ENCODE measurements around the gene RIMS4.
A peak's percentile ranks its signal among the peaks of the same experiment; 100 is the strongest.

Gene RIMS4

DNA sequence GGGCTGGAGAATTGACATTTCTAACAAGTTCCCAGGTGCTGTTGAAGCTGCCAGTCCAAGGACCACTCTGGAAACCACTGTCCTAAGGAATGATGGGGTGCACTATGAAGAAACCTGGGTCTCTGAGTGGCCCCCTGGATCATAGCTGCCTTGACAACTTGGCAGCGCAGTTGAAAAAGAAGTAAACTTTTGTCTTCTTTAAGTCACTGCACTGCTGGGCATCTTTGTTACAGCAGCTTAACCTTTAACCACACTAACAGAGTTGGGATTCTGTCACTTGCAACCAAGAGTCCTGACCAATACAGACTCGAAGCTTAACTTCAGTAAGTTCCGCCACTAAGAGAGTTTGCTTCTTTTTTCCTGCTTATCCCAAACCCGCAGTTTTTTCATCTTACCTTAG is 73.2 kb downstream of the RIMS4 start:
- DNase-seq: no peak

GRCh38 chr20:44736170-44737021 is 74.0 kb downstream of the RIMS4 start:
- DNase-seq: peak; percentile 29

DNA sequence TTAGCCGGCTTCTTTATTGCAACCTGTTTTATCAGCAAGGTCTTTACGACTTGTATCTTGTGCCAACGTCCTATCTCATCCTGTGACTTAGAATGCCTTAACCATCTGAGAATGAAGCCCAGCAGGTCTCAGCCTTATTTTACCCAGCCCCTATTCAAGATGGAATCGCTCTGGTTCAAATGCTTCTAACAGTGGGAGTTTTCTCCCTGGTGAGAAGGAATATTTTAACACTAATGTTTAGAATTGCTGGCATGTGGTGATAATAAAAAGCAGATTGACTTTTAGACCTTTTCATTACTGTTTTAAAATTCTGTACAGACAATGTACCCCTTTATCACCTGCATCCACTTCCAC is 74.6 kb downstream of the RIMS4 start:
- DNase-seq: no peak

- no peak for DNase-seq
Observed at GRCh38 chr20:44734938-44735337, 75.4 kb downstream of the RIMS4 start.

DNA sequence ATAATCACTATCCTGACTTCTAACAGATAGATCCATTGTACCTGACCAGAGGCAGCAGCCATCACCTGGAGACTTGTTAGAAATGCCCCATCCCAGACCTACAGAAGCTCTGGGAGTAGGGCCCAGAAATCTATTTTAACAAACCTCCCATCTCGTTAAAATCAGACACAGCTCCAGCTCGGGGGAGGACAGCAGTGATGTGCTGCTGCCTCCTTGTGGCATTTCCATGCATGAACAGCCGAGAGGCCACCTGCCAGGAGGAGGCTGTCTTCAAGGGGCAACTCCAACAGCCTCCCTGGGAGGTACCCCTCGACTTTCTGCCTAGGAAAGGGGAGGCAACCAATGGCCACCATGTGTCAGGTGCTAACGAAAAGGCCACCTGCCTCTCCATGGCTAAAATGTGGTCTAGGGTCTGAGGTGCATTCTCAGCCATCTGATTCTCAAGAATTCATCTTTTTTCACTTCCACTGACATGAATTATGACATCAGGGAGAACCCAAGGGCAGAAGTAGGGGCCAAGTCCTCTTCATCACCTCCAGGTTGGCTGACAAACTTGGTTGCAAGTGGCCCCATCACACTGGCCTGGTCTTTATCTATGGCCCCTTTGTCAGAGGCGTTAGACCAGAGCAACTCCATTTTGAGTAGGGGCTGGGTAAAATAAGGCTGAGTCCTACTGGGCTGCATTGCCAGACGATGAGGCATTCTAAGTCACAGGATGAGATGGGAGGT is 76.8 kb downstream of the RIMS4 start:
- DNase-seq: peak; percentile 50

- no peak for DNase-seq
Observed at GRCh38 chr20:44732327-44732726, 78.0 kb downstream of the RIMS4 start.

- no peak for DNase-seq
Observed at GRCh38 chr20:44731657-44732056, 78.7 kb downstream of the RIMS4 start.

DNA sequence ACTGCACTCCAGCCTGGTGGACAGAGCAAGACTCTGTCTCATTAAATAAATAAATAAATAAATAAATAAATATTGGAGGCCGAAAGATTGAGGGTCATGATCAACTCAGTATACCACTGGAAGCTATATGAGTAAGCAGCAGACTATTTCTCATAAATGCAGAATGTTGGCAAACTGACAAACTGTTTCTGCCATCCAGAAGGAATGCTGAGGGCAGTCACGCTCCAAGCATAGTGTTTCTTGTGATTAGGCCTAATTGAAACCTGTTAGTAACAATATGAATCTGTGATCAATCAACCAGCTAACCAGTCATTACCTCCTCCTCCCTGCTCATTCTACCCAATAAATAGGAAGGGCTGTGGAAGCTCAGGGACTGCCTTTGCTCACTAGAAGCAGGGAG is 79.9 kb downstream of the RIMS4 start:
- DNase-seq: no peak

DNA sequence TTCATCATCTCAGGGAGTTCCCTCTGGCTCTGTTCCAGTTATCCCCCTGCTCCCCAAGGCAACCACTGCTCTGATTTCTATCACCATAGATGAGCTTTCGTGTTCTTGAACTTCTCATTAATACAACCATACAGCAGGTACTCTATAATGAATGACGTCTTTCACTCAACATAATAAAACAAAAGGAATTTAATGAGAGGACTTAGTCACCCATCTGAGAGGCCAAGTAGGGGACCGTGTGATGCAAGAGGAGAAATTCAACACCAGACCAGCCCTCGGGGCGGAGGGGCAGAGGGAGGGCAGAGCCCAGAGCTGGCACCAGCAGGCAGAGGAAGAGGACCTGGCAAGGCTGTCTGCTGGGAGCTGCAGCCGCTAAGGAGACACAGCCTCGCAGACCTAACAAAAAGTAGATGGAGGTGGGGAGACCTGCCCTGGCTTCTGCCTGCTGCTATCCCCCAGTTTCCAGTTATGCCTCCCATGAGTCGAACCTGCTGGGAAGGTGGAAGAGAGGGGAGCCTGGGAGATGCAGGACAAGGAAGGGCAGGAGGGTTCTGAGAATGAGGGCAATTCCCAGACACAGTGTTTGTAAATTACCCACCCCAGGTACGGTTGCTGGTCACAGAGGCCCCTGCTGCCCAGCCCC is 81.4 kb downstream of the RIMS4 start:
- peak; percentile 92 for DNase-seq

GRCh38 chr20:44727651-44728050 is 82.7 kb downstream of the RIMS4 start:
- DNase-seq: no peak

DNA sequence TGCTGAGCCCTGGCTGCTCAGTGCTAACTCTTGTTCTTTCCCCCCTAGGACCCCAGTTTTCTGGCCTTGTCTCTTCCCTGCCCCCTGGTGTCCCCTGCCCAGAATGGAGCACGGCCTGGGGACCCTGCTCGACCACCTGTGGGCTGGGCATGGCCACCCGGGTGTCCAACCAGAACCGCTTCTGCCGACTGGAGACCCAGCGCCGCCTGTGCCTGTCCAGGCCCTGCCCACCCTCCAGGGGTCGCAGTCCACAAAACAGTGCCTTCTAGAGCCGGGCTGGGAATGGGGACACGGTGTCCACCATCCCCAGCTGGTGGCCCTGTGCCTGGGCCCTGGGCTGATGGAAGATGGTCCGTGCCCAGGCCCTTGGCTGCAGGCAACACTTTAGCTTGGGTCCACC is 83.3 kb downstream of the RIMS4 start:
- DNase-seq: no peak

- DNase-seq: no peak
Observed at GRCh38 chr20:44725837-44726236, 84.5 kb downstream of the RIMS4 start.

DNA sequence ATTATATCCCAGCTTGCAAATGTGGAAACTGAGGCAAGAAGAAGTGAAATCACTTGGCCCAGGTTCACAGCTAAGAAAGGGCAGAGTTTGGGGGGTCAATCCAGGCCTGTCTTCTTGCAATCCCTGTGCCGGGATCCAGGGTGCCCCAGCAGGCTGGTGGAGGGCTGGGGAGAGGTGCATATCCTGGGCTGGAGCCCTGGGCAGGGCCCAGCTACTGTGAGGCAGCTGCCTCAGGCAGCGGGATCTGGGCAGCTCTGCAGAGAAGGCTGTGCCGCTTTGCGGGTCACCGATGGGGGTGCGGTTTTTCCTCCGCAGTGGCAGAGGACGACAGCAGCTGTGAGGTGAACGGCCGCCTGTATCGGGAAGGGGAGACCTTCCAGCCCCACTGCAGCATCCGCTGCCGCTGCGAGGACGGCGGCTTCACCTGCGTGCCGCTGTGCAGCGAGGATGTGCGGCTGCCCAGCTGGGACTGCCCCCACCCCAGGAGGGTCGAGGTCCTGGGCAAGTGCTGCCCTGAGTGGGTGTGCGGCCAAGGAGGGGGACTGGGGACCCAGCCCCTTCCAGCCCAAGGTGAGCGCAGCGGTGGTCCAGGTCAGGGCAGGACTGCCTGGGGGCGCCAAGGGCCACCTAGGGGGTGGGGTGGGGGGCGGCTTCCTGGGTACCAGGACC is 85.8 kb downstream of the RIMS4 start:
- DNase-seq: no peak

GRCh38 chr20:44723798-44724362 is 86.5 kb downstream of the RIMS4 start:
- no peak for DNase-seq

- DNase-seq: no peak
Observed at GRCh38 chr20:44723391-44723790, 87.0 kb downstream of the RIMS4 start.

DNA sequence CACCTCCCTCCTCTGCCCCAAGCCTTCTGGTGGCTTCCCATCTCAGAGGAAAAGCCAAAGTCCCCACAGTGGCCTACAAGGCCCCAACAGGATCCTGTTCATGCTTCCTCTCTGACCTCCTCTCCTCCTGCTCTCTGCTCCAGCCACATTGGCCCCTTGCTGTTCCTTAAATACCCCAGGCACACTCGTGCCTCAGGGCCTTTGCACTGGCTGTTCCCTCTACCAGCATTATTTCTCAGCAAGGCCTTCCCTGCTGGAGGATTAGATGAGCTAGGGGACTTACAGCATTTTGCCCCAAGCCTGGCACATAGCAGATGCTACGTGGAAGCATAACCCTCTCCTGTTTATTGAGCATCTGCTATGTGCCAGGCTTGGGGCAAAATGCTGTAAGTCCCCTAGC is 87.4 kb downstream of the RIMS4 start:
- no peak for DNase-seq

DNA sequence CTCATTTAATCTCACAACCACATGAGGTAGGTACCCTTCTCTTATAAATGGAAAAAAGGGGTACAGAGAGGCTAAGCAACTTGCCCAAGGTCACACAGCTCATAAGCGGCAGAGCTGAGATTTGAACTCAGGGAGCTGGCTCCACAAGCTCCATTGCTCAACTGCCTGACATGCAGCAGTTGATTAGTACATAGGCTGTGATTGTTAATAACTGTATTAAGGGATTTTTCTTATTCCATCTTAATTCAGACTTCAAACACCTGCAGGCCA is 88.6 kb downstream of the RIMS4 start:
- DNase-seq: no peak

DNA sequence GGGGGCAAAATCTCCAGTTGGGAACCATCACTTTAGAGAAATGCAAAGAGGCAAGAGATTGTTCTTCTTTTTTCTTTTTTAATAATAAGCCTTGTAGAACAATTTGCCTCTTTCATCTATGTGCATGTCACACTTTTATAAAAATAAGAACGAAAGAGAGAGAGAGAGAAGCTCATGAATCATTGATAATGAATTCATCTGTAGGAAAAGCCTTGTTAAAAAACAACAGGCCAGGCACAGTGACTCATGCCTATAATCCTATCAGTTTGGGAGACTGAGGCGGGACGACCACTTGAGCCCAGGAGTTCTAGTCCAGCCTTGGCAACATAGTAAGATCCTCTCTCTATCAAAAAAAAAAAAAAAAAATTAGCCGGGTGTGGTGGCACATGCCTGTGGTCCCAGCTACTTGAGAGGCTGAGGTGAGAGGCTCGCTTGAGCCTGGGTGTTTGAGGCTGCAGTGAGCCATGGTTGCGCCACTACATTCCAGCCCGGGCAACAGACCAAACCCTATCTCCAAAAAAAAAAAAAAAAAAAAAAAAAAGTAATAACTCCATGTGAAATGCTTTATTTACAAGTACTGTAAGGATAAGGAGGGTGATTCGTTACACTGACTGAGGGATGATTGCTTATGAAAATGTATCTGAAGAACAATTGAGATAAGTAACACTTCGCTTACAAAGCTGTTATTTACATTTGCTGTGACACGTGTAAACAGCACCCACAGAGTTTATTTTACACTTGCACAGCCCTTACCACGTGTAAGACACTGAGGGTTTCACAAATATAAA is 89.2 kb downstream of the RIMS4 start:
- DNase-seq: no peak

DNA sequence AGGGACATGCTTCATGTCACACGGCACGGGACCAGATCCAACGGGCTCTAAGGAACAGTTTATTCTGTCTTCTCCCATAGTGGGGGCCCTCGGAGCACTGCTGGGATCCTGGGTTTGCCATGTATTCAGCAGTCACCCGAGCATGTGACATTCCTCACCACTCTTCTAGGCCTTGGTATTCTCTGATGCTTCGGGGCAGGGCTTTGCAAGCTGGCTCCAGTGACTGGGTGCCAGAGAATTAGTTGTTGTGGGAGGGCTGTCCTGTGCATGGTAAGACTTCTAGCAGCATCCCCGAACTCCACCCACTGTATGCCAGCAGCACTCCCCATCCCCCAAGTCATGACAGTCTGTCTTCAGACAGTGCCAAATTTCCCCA is 89.7 kb downstream of the RIMS4 start:
- no peak for DNase-seq

GRCh38 chr20:44719841-44720240 is 90.5 kb downstream of the RIMS4 start:
- no peak for DNase-seq

DNA sequence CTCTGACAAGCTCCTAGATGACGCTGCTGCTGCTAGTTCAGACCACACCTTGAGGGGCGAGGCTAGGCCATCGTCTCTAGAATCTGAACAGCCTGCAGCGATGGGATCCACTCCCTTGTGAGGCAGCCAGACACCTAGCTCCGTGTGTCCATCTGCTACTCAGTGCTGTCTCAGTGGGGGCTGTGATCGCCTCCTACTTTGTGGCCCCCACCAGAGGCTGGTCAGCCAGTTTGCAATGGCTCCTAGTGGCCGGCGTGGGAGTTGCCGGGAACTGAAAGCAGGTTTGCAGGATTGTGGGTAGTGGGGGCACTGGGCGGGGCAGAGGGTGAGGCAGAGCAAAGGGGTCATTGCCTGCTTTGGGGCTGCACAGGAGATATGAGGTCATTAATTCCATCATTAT is 92.4 kb downstream of the RIMS4 start:
- no peak for DNase-seq

DNA sequence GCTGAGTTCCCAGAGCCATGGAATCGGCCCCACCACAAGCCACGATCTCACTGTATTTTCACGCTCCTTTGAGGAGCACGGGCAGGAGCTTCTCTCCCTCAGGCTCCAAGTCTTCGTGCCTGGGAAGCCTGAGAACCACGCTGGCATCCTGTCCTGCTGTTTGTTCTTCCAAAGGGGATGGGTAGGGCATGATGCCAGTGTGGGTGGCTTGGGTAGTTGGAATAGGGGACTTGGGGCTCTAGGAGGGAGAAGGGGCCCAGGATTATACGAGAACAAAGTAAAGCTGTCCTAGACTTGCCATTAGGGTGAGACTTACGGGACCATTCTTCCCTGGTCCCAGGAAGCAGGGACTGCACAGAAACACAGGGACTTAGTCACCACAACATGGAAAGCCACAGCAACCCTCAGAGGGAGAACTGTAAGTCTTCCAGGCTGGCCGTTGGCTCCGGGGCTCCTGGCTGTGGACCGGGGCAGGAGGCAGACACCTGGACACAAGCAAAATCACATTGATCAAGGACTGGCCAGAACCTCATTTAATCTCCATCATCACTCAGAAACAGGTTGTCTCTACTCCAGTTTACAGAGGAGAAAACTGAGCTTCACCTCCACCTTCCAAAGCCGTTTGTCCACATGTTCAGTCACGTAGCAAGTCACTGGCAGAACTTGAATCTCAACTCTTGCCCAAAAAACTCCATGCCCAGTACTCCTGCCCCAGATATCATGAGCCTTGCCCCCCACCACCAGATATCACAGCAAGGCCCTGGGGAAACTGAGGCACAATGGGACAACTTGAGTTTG is 93.8 kb downstream of the RIMS4 start:
- no peak for DNase-seq
